ENCODE data around the gene TOM1L2.
"Not testable (repeated sequence)": the region's sequence is repeated elsewhere in the genome, so short reads cannot be mapped to it uniquely, and the experiment has no call there.

The TOM1L2 gene

GRCh38 chr17:17999364-18000029, 27.3 kb upstream of the TOM1L2 start:
- H3K4me3 ChIP-seq (replicated peaks in 1 of 2; ENCODE audit: low read depth in 2 of 2, low read length in 2 of 2), result no peak overlapping the region
- peak in 1 of 2 donors; percentile 32 for DNase-seq (ENCODE audit: low read depth in 2 of 2)
- TF ChIP-seq CTCF (IDR thresholded peaks at IDR 0.05; ENCODE audit: low read depth, low read length), result no peak

GRCh38 chr17:17998934-17999333, 26.7 kb upstream of the TOM1L2 start:
- no peak overlapping the region for H3K4me3 ChIP-seq (replicated peaks in 1 of 2; ENCODE audit: low read depth in 2 of 2, low read length in 2 of 2)
- DNase-seq (ENCODE audit: low read depth in 2 of 2), result no peak
- no peak for TF ChIP-seq CTCF (IDR thresholded peaks at IDR 0.05; ENCODE audit: low read depth, low read length)

- DNase-seq (ENCODE audit: low read depth in 2 of 2), result not testable (repeated sequence)
These were observed 23.7 kb upstream of the TOM1L2 start for GRCh38 chr17:17995887-17996286.

GRCh38 chr17:17994271-17995069, 22.3 kb upstream of the TOM1L2 start:
- no peak for TF ChIP-seq CTCF (IDR thresholded peaks at IDR 0.05; ENCODE audit: low read depth, low read length)
- peak in 1 of 2 donors; percentile 34 for DNase-seq (ENCODE audit: low read depth in 2 of 2)
- no peak overlapping the region for H3K4me3 ChIP-seq (replicated peaks in 1 of 2; ENCODE audit: low read depth in 2 of 2, low read length in 2 of 2)

More at GRCh38 chr17:17995887-17996286, 23.7 kb upstream of the TOM1L2 start:
- H3K4me3 ChIP-seq (replicated peaks in 1 of 2; ENCODE audit: low read depth in 2 of 2, low read length in 2 of 2), result not testable (repeated sequence)

GRCh38 chr17:17993852-17994251, 21.7 kb upstream of the TOM1L2 start:
- H3K4me3 ChIP-seq (replicated peaks in 1 of 2; ENCODE audit: low read depth in 2 of 2, low read length in 2 of 2), result no peak overlapping the region
- no peak for DNase-seq (ENCODE audit: low read depth in 2 of 2)
- TF ChIP-seq CTCF (IDR thresholded peaks at IDR 0.05; ENCODE audit: low read depth, low read length), result no peak

- H3K4me3 ChIP-seq (replicated peaks in 1 of 2; ENCODE audit: low read depth in 2 of 2, low read length in 2 of 2), result no peak overlapping the region
- DNase-seq (ENCODE audit: low read depth in 2 of 2), result no peak
- TF ChIP-seq CTCF (IDR thresholded peaks at IDR 0.05; ENCODE audit: low read depth, low read length), result no peak
These were observed 21.2 kb upstream of the TOM1L2 start for GRCh38 chr17:17993366-17993765.

GRCh38 chr17:17990282-17990681, 18.1 kb upstream of the TOM1L2 start:
- H3K4me3 ChIP-seq (replicated peaks in 1 of 2; ENCODE audit: low read depth in 2 of 2, low read length in 2 of 2), result no peak overlapping the region
- no peak for TF ChIP-seq CTCF (IDR thresholded peaks at IDR 0.05; ENCODE audit: low read depth, low read length)
- DNase-seq (ENCODE audit: low read depth in 2 of 2), result no peak

All from cardiac fibroblast (primary cell).